Thyroid gland (tissue), 4 donors: ENCODE measurements around the gene NUDT16.

Experiments
- POLR2A ChIP-seq, 2 donors: fragments of 450-650 bp; IDR thresholded peaks; one replicate each; pipeline ENCODE4 v1.6.1; 2017; ENCODE audit warnings: antibody characterized with exemption in 2 of 2, mild to moderate bottlenecking in 2 of 2, moderate library complexity in 1 of 2
- TF ChIP-seq, protein P1 (sequence below), 6 experiments: fragments of 200-600 bp in 3 of 6; fragments of 450-650 bp in 3 of 6; sonication (generic) in 3 of 6; IDR thresholded peaks; one replicate each; pipeline ENCODE4 v1.5.1; 2016 to 2019; ENCODE audit warnings: antibody characterized with exemption in 6 of 6, mild to moderate bottlenecking in 2 of 6, inconsistent platforms in 1 of 6, moderate library complexity in 1 of 6

DNA sequence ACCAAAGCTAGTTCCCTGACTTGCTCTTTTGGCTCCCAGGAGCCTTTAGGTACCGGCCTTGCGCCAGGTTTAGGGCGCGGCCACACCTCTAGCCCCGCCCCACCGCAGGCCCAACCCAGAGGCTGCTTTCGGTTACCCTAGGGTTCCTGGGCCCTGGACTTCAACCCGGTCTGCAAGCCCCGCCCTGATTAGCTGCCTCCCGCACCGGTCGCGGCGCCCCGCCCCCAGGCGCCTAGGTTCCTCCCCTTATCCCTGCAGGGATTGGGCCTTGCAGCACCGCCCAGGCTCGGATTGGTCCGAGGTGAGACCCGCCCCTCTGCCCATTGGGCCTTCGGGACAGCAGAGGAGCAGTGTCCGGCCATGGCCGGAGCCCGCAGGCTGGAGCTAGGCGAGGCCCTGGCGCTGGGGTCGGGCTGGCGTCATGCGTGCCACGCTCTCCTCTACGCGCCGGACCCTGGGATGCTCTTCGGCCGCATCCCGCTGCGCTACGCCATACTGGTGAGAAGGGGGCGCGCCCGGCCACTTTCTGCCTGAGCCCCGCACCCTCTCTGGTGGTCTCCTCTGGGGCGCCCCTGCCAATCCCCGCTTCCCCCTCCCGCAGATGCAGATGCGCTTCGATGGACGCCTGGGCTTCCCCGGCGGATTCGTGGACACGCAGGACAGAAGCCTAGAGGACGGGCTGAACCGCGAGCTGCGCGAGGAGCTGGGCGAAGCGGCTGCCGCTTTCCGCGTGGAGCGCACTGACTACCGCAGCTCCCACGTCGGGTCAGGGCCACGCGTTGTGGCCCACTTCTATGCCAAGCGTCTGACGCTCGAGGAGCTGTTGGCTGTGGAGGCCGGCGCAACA, at the start of gene NUDT16:
- TF ChIP-seq, protein P1, sequence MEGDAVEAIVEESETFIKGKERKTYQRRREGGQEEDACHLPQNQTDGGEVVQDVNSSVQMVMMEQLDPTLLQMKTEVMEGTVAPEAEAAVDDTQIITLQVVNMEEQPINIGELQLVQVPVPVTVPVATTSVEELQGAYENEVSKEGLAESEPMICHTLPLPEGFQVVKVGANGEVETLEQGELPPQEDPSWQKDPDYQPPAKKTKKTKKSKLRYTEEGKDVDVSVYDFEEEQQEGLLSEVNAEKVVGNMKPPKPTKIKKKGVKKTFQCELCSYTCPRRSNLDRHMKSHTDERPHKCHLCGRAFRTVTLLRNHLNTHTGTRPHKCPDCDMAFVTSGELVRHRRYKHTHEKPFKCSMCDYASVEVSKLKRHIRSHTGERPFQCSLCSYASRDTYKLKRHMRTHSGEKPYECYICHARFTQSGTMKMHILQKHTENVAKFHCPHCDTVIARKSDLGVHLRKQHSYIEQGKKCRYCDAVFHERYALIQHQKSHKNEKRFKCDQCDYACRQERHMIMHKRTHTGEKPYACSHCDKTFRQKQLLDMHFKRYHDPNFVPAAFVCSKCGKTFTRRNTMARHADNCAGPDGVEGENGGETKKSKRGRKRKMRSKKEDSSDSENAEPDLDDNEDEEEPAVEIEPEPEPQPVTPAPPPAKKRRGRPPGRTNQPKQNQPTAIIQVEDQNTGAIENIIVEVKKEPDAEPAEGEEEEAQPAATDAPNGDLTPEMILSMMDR (IDR thresholded peaks at IDR 0.05), result no peak
- peak; percentile 43 to 93 for TF ChIP-seq POLR2A (IDR thresholded peaks at IDR 0.05)
